ENCODE measurements around the gene SLC34A3. TPM values are rescaled to one million over a fixed set of nuclear protein-coding genes. Genes with fewer than 3 reads are reported as not detected.

The SLC34A3 gene
- total RNA-seq, 1 experiment from 2014 or later = not detected

DNA sequence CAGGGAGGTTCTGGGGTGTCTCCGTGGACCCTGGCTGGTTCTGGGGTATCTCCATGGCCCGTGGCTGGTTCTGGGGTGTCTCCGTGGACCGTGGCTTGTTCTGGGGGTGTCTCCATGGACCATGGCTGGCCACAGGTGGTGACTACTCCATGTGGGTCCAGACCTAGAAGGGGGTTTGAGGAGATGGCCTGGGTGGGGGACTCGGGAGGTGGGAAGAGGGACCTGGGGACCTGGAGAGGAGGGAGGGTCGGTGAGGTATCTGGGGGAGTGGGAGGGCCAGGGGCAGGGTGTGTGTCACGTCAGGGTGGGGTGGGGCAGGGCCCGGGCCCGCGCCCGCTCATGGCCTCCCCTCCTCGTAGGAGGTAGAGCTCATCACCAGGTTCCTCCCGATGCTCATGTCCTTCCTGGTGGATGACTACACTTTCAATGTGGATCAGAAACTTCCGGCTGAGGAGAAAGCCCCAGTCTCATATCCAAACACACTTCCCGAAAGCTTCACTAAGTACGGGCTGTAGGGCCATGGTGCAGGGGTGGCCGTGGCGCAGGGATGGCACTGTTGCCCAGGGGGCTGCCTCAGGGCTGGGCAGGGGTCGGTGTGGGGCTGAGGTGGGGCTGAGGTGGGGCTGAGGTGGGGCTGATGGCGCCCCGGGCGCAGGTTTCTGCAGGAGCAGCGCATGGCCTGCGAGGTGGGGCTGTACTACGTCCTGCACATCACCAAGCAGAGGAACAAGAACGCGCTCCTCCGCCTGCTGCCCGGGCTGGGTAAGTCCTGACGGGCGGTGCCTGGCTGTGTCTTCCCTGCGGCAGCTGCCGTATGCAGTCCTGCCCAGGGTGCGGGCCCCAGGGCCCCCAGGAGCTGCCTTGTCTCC is 36.1 kb downstream of the SLC34A3 start:
- Histone ChIP-seq H3K27ac (no peak overlapping the region), H3K4me1 (replicated peaks) (peaks cover 12% of the 10 kb centered on the region), H3K36me3 (peaks cover 71% of the 10 kb centered on the region), H3K4me3 (no peak overlapping the region), H3K9me3 (replicated peaks) (no peaks in the 10 kb centered on the region), H3K27me3 (replicated peaks) (no peaks in the 10 kb centered on the region)
- no peak for DNase-seq (ENCODE audit: low read depth in 1 of 2, low spot score in 2 of 2)

DNA sequence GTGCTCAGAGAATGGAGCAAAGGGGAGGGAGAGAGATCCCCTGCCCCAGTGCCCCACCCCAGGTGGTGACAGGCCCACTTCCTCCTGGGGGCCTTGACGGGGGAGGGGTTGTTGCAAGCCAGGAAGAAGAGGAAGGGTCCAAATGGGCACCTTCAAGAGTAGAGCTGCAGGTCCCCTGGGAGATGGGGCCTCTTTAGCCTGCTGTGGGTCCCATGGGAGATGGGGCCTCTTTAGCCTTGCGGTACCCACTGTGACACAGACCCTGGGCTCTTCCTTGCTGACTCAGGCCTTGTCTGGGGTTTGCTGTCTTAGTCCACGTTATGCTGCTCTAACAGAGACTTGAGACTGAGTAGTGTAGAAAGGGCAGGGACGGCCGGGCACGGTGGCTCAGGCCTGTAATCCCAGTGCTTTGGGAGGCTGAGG is 37.2 kb downstream of the SLC34A3 start:
- Histone ChIP-seq H3K27ac (no peak overlapping the region), H3K36me3 (peaks cover 76% of the 10 kb centered on the region), H3K9me3 (replicated peaks) (no peaks in the 10 kb centered on the region), H3K4me1 (replicated peaks) (peaks cover 12% of the 10 kb centered on the region), H3K4me3 (no peak overlapping the region), H3K27me3 (replicated peaks) (no peaks in the 10 kb centered on the region)
- no peak for DNase-seq (ENCODE audit: low read depth in 1 of 2, low spot score in 2 of 2)

DNA sequence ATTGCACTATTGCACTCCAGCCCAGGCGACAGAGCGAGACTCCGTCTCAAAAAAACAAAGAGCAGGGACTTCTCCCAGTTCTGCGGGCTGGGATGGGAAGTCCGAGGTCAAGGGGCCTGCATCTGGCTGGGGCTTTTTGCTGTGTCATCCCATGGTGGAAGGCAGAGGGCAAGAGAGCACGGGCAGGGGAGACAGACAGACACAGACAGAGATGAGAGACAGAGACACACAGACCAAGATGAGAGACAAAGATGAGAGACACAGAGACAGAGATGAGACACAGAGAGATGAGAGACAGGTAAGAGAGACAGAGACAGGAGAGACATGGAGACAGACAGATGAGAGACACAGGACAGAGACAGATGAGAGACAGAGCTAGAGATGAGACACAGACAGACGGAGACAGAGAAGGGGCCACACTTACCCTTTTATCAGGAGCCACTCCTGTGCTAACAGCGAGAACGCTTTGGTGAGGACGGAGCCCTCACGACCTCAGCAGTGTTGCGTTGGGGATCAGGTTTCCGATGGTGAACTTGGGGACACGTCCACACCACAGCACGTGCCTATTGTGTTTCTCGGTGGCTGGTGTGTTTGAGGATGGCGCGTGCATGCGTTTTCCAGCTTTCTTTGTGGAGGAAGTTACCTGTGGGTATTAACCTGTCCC is 38.0 kb downstream of the SLC34A3 start:
- Histone ChIP-seq H3K27ac (no peak overlapping the region), H3K9me3 (replicated peaks) (no peaks in the 10 kb centered on the region), H3K36me3 (peaks cover 78% of the 10 kb centered on the region), H3K27me3 (replicated peaks) (no peaks in the 10 kb centered on the region), H3K4me3 (no peak overlapping the region), H3K4me1 (replicated peaks) (peaks cover 12% of the 10 kb centered on the region)
- no peak for DNase-seq (ENCODE audit: low read depth in 1 of 2, low spot score in 2 of 2)

DNA sequence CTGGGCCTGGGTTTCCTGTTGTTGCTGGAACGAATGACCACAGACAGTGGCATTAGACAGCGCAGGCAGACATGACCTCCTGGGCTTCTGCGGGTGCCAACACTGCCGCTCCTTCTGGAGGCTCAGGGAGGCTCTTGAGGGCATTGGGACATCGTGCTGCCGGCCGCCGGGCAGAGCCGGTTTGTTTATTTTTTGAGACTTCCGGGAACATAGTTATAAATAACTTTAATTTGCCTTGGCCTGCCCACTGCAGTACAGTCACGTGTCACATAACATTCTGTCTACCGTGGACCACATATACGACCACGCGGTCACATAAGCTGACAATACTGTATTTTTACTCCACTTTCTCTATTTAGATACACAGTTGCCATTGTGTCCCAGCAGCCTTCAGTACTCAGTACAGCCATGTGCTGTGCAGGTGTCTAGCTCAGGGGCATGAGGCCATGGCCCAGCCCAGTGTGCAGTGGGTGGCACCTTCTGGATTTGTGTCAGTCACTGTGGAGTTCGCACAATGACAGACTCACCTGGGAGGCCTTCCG is 38.6 kb downstream of the SLC34A3 start:
- Histone ChIP-seq H3K4me3 (no peak overlapping the region), H3K27me3 (replicated peaks) (no peaks in the 10 kb centered on the region), H3K27ac (no peak overlapping the region), H3K9me3 (replicated peaks) (no peaks in the 10 kb centered on the region), H3K4me1 (replicated peaks) (peaks cover 12% of the 10 kb centered on the region), H3K36me3 (peaks cover 71% of the 10 kb centered on the region)
- no peak for DNase-seq (ENCODE audit: low read depth in 1 of 2, low spot score in 2 of 2)

DNA sequence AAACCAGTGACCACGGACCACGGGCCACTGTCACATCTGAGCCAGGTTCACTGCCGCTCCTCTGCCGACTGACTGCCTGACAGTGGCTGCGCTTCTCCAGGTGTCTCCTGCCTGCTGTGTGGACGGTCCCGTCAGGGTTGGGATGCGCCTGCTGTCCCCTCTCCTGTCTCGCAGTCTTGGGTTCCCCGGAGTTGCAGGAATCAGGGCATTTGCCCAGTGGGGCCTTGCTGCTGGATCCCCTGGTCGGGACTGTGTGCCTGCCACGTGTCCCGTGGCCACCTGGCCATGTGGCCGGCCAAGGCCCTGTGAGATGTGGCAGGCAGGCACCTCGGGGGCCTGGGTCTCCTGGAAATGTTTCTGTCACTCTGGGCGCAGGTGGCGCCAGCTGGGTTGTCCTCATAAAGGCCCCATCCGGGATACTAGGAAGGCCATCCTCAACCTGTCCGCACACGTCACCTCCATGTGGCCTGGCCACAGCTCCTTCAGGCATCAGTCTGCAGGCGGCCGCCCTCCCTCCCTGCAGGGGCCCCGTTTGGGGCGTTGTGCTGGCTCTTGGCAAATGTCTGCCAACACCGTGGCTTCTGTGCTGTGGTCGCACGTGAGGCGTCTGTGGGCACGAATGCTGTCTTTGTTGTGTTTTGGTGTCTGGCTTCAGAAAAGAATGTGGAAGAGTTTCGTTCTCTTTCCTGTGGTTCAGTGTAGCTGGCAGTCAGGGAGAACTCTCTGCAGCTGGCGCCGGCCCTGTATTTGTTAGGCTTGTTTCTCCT is 40.4 kb downstream of the SLC34A3 start:
- no peak overlapping the region for H3K27ac ChIP-seq
- H3K9me3 ChIP-seq (replicated peaks) = no peaks in the 10 kb centered on the region
- H3K27me3 ChIP-seq (replicated peaks) = no peaks in the 10 kb centered on the region
- no peak for DNase-seq (ENCODE audit: low read depth in 1 of 2, low spot score in 2 of 2)
- peaks cover 12% of the 10 kb centered on the region for H3K4me1 ChIP-seq (replicated peaks)
- no peak overlapping the region for H3K4me3 ChIP-seq
- peaks cover 59% of the 10 kb centered on the region for H3K36me3 ChIP-seq

DNA sequence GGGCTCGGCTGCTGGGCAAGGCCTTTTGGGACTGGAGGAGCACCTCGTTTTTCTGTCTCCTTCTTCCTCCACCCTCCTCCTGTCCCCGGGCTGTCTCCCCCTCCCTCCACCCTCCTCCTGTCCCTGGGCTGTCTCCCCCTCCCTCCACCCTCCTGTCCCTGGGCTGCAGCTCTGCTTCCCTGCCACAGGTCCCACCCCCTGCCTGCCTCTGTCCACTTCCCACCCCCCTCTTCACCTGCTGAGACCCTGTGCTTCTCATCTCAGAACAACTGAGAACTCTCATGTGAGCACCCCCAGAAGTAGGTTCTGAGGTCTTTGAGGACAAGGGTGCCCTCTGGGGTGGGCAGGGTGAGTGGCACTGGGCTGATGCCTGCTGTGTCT is 41.0 kb downstream of the SLC34A3 start:
- no peaks in the 10 kb centered on the region for H3K27me3 ChIP-seq (replicated peaks)
- H3K27ac ChIP-seq = no peak overlapping the region
- peaks cover 57% of the 10 kb centered on the region for H3K36me3 ChIP-seq
- no peak overlapping the region for H3K4me3 ChIP-seq
- no peaks in the 10 kb centered on the region for H3K9me3 ChIP-seq (replicated peaks)
- DNase-seq (ENCODE audit: low read depth in 1 of 2, low spot score in 2 of 2) = no peak
- H3K4me1 ChIP-seq (replicated peaks) = peaks cover 13% of the 10 kb centered on the region

DNA sequence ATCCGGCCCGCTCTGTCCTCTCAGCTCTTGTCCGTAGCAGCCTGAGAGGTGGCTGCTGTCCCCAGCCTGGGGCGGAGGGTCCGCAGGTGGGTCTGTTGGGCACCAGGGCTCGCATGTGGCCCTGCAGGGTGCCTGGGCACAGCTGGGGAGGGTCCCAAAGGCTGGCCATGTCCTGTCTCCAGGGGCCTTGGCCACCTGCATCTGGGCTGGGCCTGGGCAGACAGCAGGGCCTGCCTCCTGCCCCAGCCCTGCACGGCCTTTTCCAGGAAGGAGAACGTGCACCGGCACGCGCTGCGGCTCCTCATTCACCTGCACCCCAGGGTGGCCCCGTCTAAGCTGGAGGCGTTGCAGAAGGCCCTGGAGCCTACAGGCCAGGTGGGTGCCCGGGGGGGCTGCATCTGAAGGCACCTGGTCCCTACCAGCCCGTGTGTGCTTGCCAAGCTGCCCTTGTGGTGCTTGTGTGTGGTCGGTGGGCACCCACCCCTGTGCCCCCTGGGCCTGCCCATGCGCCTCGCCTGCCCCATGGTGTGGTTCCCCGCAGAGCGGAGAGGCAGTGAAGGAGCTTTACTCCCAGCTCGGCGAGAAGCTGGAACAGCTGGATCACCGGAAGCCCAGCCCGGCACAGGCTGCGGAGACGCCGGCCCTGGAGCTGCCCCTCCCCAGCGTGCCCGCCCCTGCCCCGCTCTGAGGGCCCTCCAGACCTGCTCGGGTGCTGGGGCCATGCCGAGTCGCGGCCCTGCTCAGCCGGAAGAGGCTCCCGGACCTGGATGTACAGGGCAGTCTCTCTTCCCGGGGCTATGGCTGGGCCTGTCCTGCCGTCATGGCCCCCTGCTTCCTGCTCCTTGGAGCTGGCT is 41.8 kb downstream of the SLC34A3 start:
- Histone ChIP-seq H3K27me3 (replicated peaks) (no peaks in the 10 kb centered on the region), H3K36me3 (peaks cover 56% of the 10 kb centered on the region), H3K27ac (no peak overlapping the region), H3K9me3 (replicated peaks) (no peaks in the 10 kb centered on the region), H3K4me1 (replicated peaks) (peaks cover 21% of the 10 kb centered on the region), H3K4me3 (no peak overlapping the region)
- peak in 1 of 2 experiments; percentile 42 for DNase-seq (ENCODE audit: low read depth in 1 of 2, low spot score in 2 of 2)

DNA sequence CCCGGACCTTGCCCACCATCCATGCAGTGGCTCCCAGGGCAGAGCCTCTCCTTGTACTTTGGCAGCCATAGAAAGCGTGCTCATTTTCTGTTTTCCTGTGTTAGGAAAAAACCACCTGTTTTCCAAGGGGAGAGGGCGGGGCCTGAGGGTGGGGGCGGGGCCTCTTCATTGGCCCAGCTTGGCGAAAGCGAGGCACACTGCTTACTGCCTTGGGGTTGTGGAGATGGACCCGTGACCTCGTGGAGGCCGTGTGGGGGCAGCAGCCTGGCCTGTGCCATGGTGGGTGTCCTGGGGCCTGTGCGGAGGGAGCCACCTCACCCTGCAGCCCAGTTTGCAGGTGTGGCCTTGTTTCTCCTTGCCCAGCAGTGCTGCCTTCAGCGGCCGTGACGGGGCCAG is 42.4 kb downstream of the SLC34A3 start:
- no peak for DNase-seq (ENCODE audit: low read depth in 1 of 2, low spot score in 2 of 2)
- no peaks in the 10 kb centered on the region for H3K9me3 ChIP-seq (replicated peaks)
- H3K27me3 ChIP-seq (replicated peaks) = no peaks in the 10 kb centered on the region
- peaks cover 57% of the 10 kb centered on the region for H3K36me3 ChIP-seq
- peaks cover 27% of the 10 kb centered on the region for H3K4me1 ChIP-seq (replicated peaks)
- H3K4me3 ChIP-seq = no peak overlapping the region
- no peak overlapping the region for H3K27ac ChIP-seq

DNA sequence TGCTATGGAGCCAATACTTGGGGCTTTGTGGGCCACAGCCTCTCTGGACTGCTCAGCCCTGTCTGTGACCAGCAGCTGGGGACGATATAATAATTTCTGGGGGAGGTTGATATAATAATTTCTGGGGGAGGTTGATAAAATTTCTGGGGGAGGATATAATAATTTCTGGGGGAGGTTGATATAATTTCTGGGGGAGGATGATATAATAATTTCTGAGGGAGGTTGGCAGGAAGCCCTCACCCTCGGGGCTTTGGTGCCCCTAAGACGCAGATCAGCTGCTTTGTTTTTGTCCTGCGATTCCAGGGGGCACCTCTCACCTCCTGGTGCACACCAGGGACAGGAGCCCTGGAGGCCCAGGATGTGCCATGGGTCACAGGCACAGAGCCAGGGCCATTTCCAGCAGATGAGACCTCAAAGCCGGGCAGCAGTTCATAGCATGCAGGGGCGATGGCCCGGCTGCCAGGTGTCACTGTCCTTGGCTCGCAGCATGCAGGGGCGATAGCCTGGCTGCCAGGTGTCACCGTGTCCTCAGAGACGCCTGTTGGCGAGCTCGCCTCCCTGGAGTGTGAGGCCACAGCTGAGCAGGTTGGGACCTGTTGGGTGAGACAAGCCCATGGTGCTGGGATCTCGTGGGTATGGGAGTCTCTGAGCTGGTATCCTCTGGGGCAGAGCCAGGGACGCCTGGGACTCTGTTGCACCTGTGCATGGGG is 43.1 kb downstream of the SLC34A3 start:
- no peaks in the 10 kb centered on the region for H3K27me3 ChIP-seq (replicated peaks)
- no peak overlapping the region for H3K27ac ChIP-seq
- no peaks in the 10 kb centered on the region for H3K9me3 ChIP-seq (replicated peaks)
- peaks cover 53% of the 10 kb centered on the region for H3K36me3 ChIP-seq
- no peak for DNase-seq (ENCODE audit: low read depth in 1 of 2, low spot score in 2 of 2)
- no peak overlapping the region for H3K4me3 ChIP-seq
- peaks cover 23% of the 10 kb centered on the region for H3K4me1 ChIP-seq (replicated peaks)

DNA sequence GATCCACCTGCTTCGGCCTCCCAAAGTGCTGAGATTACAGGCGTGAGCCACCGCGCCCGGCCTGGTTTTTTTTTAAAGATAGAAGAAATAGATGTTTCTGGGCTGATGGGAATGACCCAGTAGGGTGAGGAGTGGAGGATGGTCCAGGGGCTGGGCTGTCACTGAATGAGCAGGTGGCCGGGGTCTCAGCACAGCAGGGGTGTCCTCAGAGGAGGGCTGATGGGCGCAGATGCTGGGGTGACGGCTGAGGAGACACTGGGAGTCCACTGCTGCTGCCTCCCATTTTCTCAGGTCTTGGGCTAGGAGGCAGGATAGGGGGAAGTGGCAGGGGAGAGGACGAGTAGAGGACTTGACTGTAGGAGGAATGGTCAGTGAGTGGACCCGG is 44.5 kb downstream of the SLC34A3 start:
- Histone ChIP-seq H3K36me3 (peaks cover 53% of the 10 kb centered on the region), H3K9me3 (replicated peaks) (no peaks in the 10 kb centered on the region), H3K4me1 (replicated peaks) (peaks cover 15% of the 10 kb centered on the region), H3K27ac (no peak overlapping the region), H3K27me3 (replicated peaks) (no peaks in the 10 kb centered on the region), H3K4me3 (no peak overlapping the region)
- peak in 1 of 2 experiments; percentile 39 for DNase-seq (ENCODE audit: low read depth in 1 of 2, low spot score in 2 of 2)

DNA sequence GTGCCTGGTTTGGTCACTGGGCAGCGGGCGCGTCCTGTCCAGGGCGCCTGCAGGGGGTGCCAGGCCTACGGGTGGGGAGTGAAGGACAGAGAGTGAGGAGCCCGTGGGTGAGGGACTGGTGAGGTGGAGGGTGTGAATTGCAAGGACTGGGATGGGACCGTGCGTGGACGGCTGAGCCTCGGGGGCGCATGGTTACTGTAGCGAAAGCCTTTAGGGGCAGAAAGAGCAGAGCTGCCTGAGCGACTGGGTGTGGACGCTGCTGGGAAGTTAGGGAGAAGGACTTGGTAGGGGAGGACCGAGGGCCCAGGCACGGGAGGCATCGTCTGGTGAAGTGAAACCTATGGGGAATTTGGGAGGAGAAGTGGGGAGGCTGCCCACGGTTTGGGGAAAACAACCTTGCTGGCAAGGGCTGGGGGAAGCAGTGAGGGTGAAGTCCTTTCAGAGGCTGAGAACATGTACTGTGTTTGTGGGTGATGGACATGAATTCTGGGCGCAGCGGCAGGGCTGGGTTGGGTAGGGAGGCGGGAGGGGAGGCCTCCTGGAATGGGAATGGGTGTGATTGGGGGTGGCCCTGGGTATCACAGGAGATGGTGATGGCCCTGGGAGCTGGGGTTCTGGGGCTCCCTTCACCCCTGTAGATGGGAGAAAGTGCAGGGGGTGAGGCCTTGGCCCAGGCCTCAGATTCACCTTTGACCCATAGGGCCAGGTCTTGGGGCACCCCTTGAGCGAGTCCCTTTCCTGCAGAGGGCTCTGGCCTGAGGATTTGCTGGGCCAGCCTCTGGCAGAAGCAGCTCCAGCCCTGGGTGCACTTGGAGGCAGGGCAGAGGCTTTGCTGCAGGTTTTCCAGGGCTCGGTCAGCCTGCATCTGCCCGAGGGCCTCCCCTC is 45.1 kb downstream of the SLC34A3 start:
- Histone ChIP-seq H3K4me3 (no peak overlapping the region), H3K9me3 (replicated peaks) (no peaks in the 10 kb centered on the region), H3K27ac (no peak overlapping the region), H3K4me1 (replicated peaks) (peaks cover 15% of the 10 kb centered on the region), H3K27me3 (replicated peaks) (no peaks in the 10 kb centered on the region), H3K36me3 (peaks cover 49% of the 10 kb centered on the region)
- DNase-seq (ENCODE audit: low read depth in 1 of 2, low spot score in 2 of 2) = peak in 1 of 2 experiments; percentile 44

Data from SJSA1 (cell line).